Endothelial cell of umbilical vein (primary cell): ENCODE results near the gene TCP11. TPM values are rescaled to one million over a fixed set of nuclear protein-coding genes. Genes with fewer than 3 reads are reported as not detected.

Experiments used
- BruUV-seq: library from RNA; stranded (reverse); fragments of 400-500 nt; replicated peaks from 2 replicates; lab custom pipeline; 2021; lab: Mats Ljungman, UMichigan
- CTCF ChIA-PET: fragments of 300-600, 350-600 bp; sonication (Branson Sonifier 250); formaldehyde crosslinking; loops from one replicate; lab custom pipeline; 2021; ENCODE audit warnings: antibody characterized with exemption, inconsistent platforms; lab: Charles Lee
- POLR2A ChIA-PET: fragments of 300-600, 350-600 bp; sonication (Branson Sonifier 250); formaldehyde crosslinking; loops from one replicate; lab custom pipeline; 2021; ENCODE audit warnings: antibody characterized with exemption, inconsistent platforms; lab: Charles Lee
- DNase-seq: peaks from one replicate; pipeline ENCODE4 v3.0.0-alpha.2; 2011; ENCODE audit warnings: low read depth, low spot score
- FAIRE-seq: peaks from 2 replicates; lab custom pipeline; 2011; peaks lifted over from hg19 to GRCh38; lab: Jason Lieb, UNC
- H2AFZ ChIP-seq: 2 replicates; pipeline ENCODE4 v1.6.0; 2012; ENCODE audit warnings: low read depth, low read length, control low read depth, inconsistent platforms
- H3K27ac ChIP-seq: 2 replicates; pipeline ENCODE4 v1.5.1; 2011; ENCODE audit warnings: low read depth, mild to moderate bottlenecking, control low read depth, low read length, moderate library complexity; ENCODE audit not compliant: insufficient read depth
- H3K27me3 ChIP-seq, 2 experiments: 2 replicates each; pipeline versions ENCODE4 v1.6.0 to v1.6.1; 2011; ENCODE audit warnings: low read length in 2 of 2, mixed read lengths in 1 of 2; ENCODE audit not compliant: control insufficient read depth in 2 of 2, insufficient read depth in 2 of 2
- H3K36me3 ChIP-seq, 2 experiments: 2 replicates in 1 of 2; 3 replicates in 1 of 2; pipeline ENCODE4 v1.5.1; 2011; ENCODE audit warnings: low read length in 2 of 2, mild to moderate bottlenecking in 1 of 2, moderate library complexity in 1 of 2; ENCODE audit not compliant: control insufficient read depth in 2 of 2, insufficient read depth in 2 of 2; ENCODE audit errors: extremely low read depth in 1 of 2
- H3K4me1 ChIP-seq: 3 replicates; pipeline ENCODE4 v1.5.1; 2011; ENCODE audit warnings: mild to moderate bottlenecking, low read length; ENCODE audit not compliant: control insufficient read depth, insufficient read depth; ENCODE audit errors: extremely low read depth
- H3K4me2 ChIP-seq: 2 replicates; pipeline ENCODE4 v1.6.1; 2011; ENCODE audit warnings: low read length, control low read depth, mixed read lengths; ENCODE audit not compliant: insufficient read depth
- H3K4me3 ChIP-seq, 3 experiments: fragments of 200-600 bp in 1 of 3; sonication (generic), shearing (Covaris generic) in 1 of 3; replicated peaks in 1 of 3; 2 replicates each; pipeline ENCODE4 v1.5.1; 2011 to 2016; ENCODE audit warnings: control low read depth in 3 of 3, low read length in 3 of 3, mild to moderate bottlenecking in 2 of 3, inconsistent platforms in 1 of 3, low read depth in 1 of 3, moderate library complexity in 1 of 3; ENCODE audit not compliant: insufficient read depth in 1 of 3
- H3K79me2 ChIP-seq: 2 replicates; pipeline ENCODE4 v1.6.0; 2012; ENCODE audit warnings: low read length, inconsistent platforms; ENCODE audit not compliant: control insufficient read depth, insufficient read depth
- H3K9ac ChIP-seq: replicated peaks from 2 replicates; pipeline ENCODE3; 2011; ENCODE audit warnings: low read length, control low read depth; ENCODE audit not compliant: insufficient read depth; ENCODE audit errors: extremely low read depth
- H3K9me1 ChIP-seq: replicated peaks from 3 replicates; pipeline ENCODE4 v1.6.0; 2011; ENCODE audit warnings: mild to moderate bottlenecking, low read length; ENCODE audit not compliant: control insufficient read depth, insufficient read depth; ENCODE audit errors: extremely low read depth
- H3K9me3 ChIP-seq: replicated peaks from 2 replicates; pipeline ENCODE4 v1.5.1; 2012; ENCODE audit warnings: low read length, inconsistent platforms; ENCODE audit not compliant: control insufficient read depth, insufficient read depth
- H4K20me1 ChIP-seq: replicated peaks from 2 replicates; pipeline ENCODE3; 2011; ENCODE audit warnings: mild to moderate bottlenecking, low read length; ENCODE audit not compliant: control insufficient read depth, insufficient read depth; ENCODE audit errors: extremely low read depth
- CTCF ChIP-seq, 2 donors: IDR thresholded peaks; 1 replicate in 1 of 2; 2 replicates in 1 of 2; pipeline ENCODE4 v1.5.1; 2011; ENCODE audit warnings: low read length in 2 of 2, mild to moderate bottlenecking in 2 of 2, moderate library complexity in 2 of 2, control low read depth in 1 of 2, inconsistent platforms in 1 of 2, low read depth in 1 of 2; ENCODE audit not compliant: insufficient read depth in 1 of 2; ENCODE audit errors: extremely low read depth in 1 of 2
- EZH2 ChIP-seq: IDR thresholded peaks from 2 replicates; pipeline ENCODE4 v1.6.1; 2012; ENCODE audit warnings: borderline replicate concordance, low read depth, mild to moderate bottlenecking, moderate library complexity, low read length, inconsistent platforms; ENCODE audit not compliant: severe bottlenecking
- FOS ChIP-seq: IDR thresholded peaks from 2 replicates; pipeline ENCODE4 v1.6.1; 2011; ENCODE audit warnings: mild to moderate bottlenecking, low read length, moderate library complexity, borderline replicate concordance; ENCODE audit not compliant: insufficient read depth
- GATA2 ChIP-seq: IDR thresholded peaks from 2 replicates; pipeline ENCODE4 v1.7.0; 2011; ENCODE audit warnings: low read depth, mild to moderate bottlenecking, moderate library complexity, mixed read lengths, low read length; ENCODE audit not compliant: insufficient read length, insufficient read depth
- JUN ChIP-seq: IDR thresholded peaks from 2 replicates; pipeline ENCODE4 v1.6.1; 2011; ENCODE audit warnings: borderline replicate concordance, low read depth; ENCODE audit not compliant: insufficient read length, insufficient read depth
- MAX ChIP-seq: IDR thresholded peaks from 2 replicates; pipeline ENCODE4 v1.6.1; 2011; ENCODE audit not compliant: insufficient read depth, insufficient read length
- MYC ChIP-seq: IDR thresholded peaks from one replicate; pipeline ENCODE4 v1.6.1; 2011; ENCODE audit warnings: mild to moderate bottlenecking, low read depth, low read length
- POLR2A ChIP-seq: IDR thresholded peaks from 2 replicates; pipeline ENCODE4 v1.6.1; 2012; ENCODE audit warnings: low read depth, mild to moderate bottlenecking, control low read depth, low read length
- POLR2AphosphoS5 ChIP-seq: IDR thresholded peaks from 2 replicates; pipeline ENCODE4 v1.6.1; 2012; ENCODE audit warnings: low read depth, mild to moderate bottlenecking, control low read depth, low read length, moderate library complexity; ENCODE audit not compliant: insufficient read depth
- dilution Hi-C: fragments of 300-500 bp; cut with MboI; formaldehyde crosslinking; loops from one replicate; pipeline ENCODE4 v1.15.0; 2019; ENCODE audit warnings: low sequenced_read_pairs; ENCODE audit not compliant: extremely low pct_ligation_motif_present
- intact Hi-C: fragments of 100-400 bp; cut with micrococcal nuclease; formaldehyde crosslinking; loops from one replicate; pipeline ENCODE4 v1.10.0; 2022
- polyA plus RNA-seq, 4 experiments: library from polyadenylated mRNA; depleted of rRNA in 3 of 4; stranded (reverse) in 3 of 4; unstranded in 1 of 4; fragments of >200 nt; gene quantifications; 2 replicates each; pipeline versions ENCODE4 v1.2.1 to v1.2.3, GENCODE V29; 2011 to 2012; ENCODE audit warnings: missing spikeins in 1 of 4
- total RNA-seq: library from RNA; stranded (reverse); gene quantifications from 2 replicates; pipeline ENCODE4 v1.2.3, GENCODE V29; 2021

Gene TCP11
- total and polyA plus RNA-seq, 2 donors (not counting 3 experiments of a cell fraction or from before 2014, with no cell fraction given), result 0.18 TPM; not detected in 1

- DNase-seq, result peak; percentile 15
- Histone ChIP-seq H3K4me3 (no peak overlapping the region), H3K9me1 (no peaks in the 10 kb centered on the region), H3K27me3 (peaks cover 0 to 3% of the 10 kb centered on the region in 2 experiments), H2AFZ (peak overlapping the region; percentile 54), H3K9ac (no peak overlapping the region), H3K27ac (no peak overlapping the region), H3K36me3 (no peaks in the 10 kb centered on the region), H3K4me1 (peaks cover 9% of the 10 kb centered on the region), H3K79me2 (no peaks in the 10 kb centered on the region), H4K20me1 (no peaks in the 10 kb centered on the region), H3K9me3 (no peaks in the 10 kb centered on the region), H3K4me2 (peak overlapping the region; percentile 53)
- TF ChIP-seq FOS, result no peak
- no peak for TF ChIP-seq GATA2
- TF ChIP-seq POLR2AphosphoS5, result no peak
- no peak for TF ChIP-seq MAX
- no peak for TF ChIP-seq POLR2A
- no peak for TF ChIP-seq MYC
- no peak for TF ChIP-seq CTCF (IDR thresholded peaks at IDR 0.05; ENCODE audit: extremely low read depth in 1 of 2, insufficient read depth in 1 of 2, low read depth in 1 of 2, low read length in 2 of 2)
- TF ChIP-seq JUN, result no peak
- TF ChIP-seq EZH2, result no peak
- dilution Hi-C loops (no loop called here), intact Hi-C loops (no loop called here)
- no TSS peak for BruUV-seq
- FAIRE-seq, result peak; percentile 43
- ChIA-PET CTCF (interaction anchor here (1.7 kb wide), 1 partner anchor 23 kb away, joined by 12 read pairs; no protein-coding TSS in a partner anchor), POLR2A (no interaction called here)
Measured at GRCh38 chr6:35181933-35182612, 40.9 kb upstream of the TCP11 start.
